HL-60 (cell line): ENCODE data around the gene PDE4B.
A peak's percentile ranks its signal among the peaks of the same experiment; 100 is the strongest.

Source experiments
- DNase-seq, 2 experiments: peaks; one replicate each; pipeline ENCODE4 v3.0.0-alpha.2; 2010 to 2020; ENCODE audit warnings: low read depth in 1 of 2, low spot score in 1 of 2
- H3K27ac ChIP-seq: fragments of 250-450 bp; sonication (Bioruptor Pico); replicated peaks from 2 replicates; pipeline ENCODE4 v1.5.1; 2020; ENCODE audit warnings: mild to moderate bottlenecking, moderate library complexity
- H3K27me3 ChIP-seq: fragments of 250-450 bp; sonication (Bioruptor Pico); 2 replicates; pipeline ENCODE4 v1.5.1; 2021; ENCODE audit warnings: mild to moderate bottlenecking, moderate library complexity; ENCODE audit not compliant: insufficient read depth, poor library complexity, severe bottlenecking
- H3K4me3 ChIP-seq: replicated peaks from 2 replicates; pipeline ENCODE4 v1.5.1; 2011; ENCODE audit warnings: mild to moderate bottlenecking, control low read depth, low read length; ENCODE audit not compliant: insufficient read depth
- CTCF ChIP-seq: IDR thresholded peaks from one replicate; pipeline ENCODE4 v1.5.1; 2011; ENCODE audit warnings: low read length, control low read depth, inconsistent platforms; ENCODE audit not compliant: insufficient read depth
- GABPA ChIP-seq: IDR thresholded peaks from 2 replicates; pipeline ENCODE4 v1.6.1; 2012; ENCODE audit warnings: low read depth
- POLR2AphosphoS5 ChIP-seq: IDR thresholded peaks from 2 replicates; pipeline ENCODE4 v1.6.1; 2012; ENCODE audit warnings: low read depth
- REST ChIP-seq: IDR thresholded peaks from 2 replicates; pipeline ENCODE4 v1.6.1; 2012; ENCODE audit warnings: low read depth; ENCODE audit not compliant: insufficient replicate concordance
- SPI1 ChIP-seq: IDR thresholded peaks from 2 replicates; pipeline ENCODE4 v1.6.1; 2012; ENCODE audit warnings: low read depth, mild to moderate bottlenecking, borderline replicate concordance

PDE4B gene

GRCh38 chr1:66330722-66331141, 538.0 kb downstream of the PDE4B start:
- H3K27me3 ChIP-seq = no peaks in the 10 kb centered on the region
- no peak for TF ChIP-seq CTCF
- DNase-seq = peak in 1 of 2 experiments; percentile 69
- peak overlapping the region; percentile 78 for H3K27ac ChIP-seq
- H3K4me3 ChIP-seq = no peak overlapping the region

- H3K4me3 ChIP-seq = peak overlapping the region; percentile 61
- H3K27ac ChIP-seq = peak overlapping the region; percentile 78
- no peaks in the 10 kb centered on the region for H3K27me3 ChIP-seq
- DNase-seq = peak; percentile 66
- TF ChIP-seq CTCF = no peak
- 0 out of 2 replicates have a peak, but pooled peaks have one; percentile 5 for TF ChIP-seq GABPA
- peak; percentile 46; the same call in 1 of the 2 replicates for TF ChIP-seq POLR2AphosphoS5
These were observed 539.2 kb downstream of the PDE4B start for GRCh38 chr1:66331658-66332547.

- no peaks in the 10 kb centered on the region for H3K27me3 ChIP-seq
- H3K4me3 ChIP-seq = peak overlapping the region; percentile 61
- no peak for DNase-seq
- peak overlapping the region; percentile 78 for H3K27ac ChIP-seq
- TF ChIP-seq CTCF (no peak), POLR2AphosphoS5 (no peak), SPI1 (no peak), GABPA (no peak), REST (no peak)
These were observed 539.8 kb downstream of the PDE4B start for GRCh38 chr1:66332548-66332901.

- TF ChIP-seq POLR2AphosphoS5 (peak; percentile 48; the same call in 1 of the 2 replicates), GABPA (no peak), REST (peak; percentile 40), CTCF (no peak)
- H3K27me3 ChIP-seq = no peaks in the 10 kb centered on the region
- peak overlapping the region; percentile 61 for H3K4me3 ChIP-seq
- peak in 1 of 2 experiments; percentile 53 for DNase-seq
- H3K27ac ChIP-seq = peak overlapping the region; percentile 78
These were observed 540.9 kb downstream of the PDE4B start for GRCh38 chr1:66333466-66334199.
